B cell (primary cell): ENCODE data around the gene KIRREL3. TPM values are rescaled to one million over a fixed set of nuclear protein-coding genes. Genes with fewer than 3 reads are reported as not detected.

Source experiments
- ATAC-seq: fragments of 200-7000 bp; cut with Tn5 transposase; one replicate; pipeline ENCODE4 v1.10.0; 2021; ENCODE audit warnings: low read depth, mild to moderate bottlenecking, moderate number of reproducible peaks, moderate library complexity
- CTCF ChIA-PET: fragments of 350-600 bp; sonication (Branson Sonifier 250); formaldehyde crosslinking; loops from one replicate; lab custom pipeline; 2021; ENCODE audit warnings: antibody characterized with exemption, inconsistent platforms; lab: Charles Lee
- POLR2A ChIA-PET: fragments of 350-600 bp; sonication (Branson Sonifier 250); formaldehyde crosslinking; loops from one replicate; lab custom pipeline; 2021; ENCODE audit warnings: antibody characterized with exemption; lab: Charles Lee
- DNase-seq: peaks from one replicate; pipeline ENCODE4 v3.0.0; 2013
- H2AFZ ChIP-seq: 2 replicates; pipeline ENCODE4 v1.6.1; 2012; ENCODE audit warnings: mild to moderate bottlenecking, low read depth, low read length; ENCODE audit not compliant: insufficient read depth, poor library complexity, severe bottlenecking
- H3K27ac ChIP-seq, 2 donors: 1 replicate in 1 of 2; 2 replicates in 1 of 2; pipeline ENCODE4 v1.5.1; 2012 to 2013; ENCODE audit warnings: low read length in 2 of 2, mild to moderate bottlenecking in 2 of 2, moderate library complexity in 1 of 2
- H3K27me3 ChIP-seq, 4 experiments: fragments of 200-600 bp in 1 of 4; sonication (generic) in 1 of 4; replicated peaks in 1 of 4; 1 replicate in 2 of 4; 2 replicates in 2 of 4; pipeline versions ENCODE4 v1.6.1 to v1.7.0; 2013 to 2016; ENCODE audit warnings: low read length in 3 of 4, mild to moderate bottlenecking in 2 of 4, mixed read lengths in 1 of 4, moderate library complexity in 1 of 4; ENCODE audit not compliant: insufficient read depth in 4 of 4, control insufficient read depth in 3 of 4; ENCODE audit errors: control extremely low read depth in 1 of 4
- H3K36me3 ChIP-seq, 2 experiments: replicated peaks in 1 of 2; 1 replicate in 1 of 2; 2 replicates in 1 of 2; pipeline versions ENCODE4 v1.6.1 to v1.7.1; 2013; ENCODE audit warnings: low read length in 1 of 2; ENCODE audit not compliant: insufficient read depth in 2 of 2, control insufficient read depth in 1 of 2; ENCODE audit errors: control extremely low read depth in 1 of 2, extremely low read depth in 1 of 2
- H3K4me1 ChIP-seq, 2 donors: fragments of 200-600 bp in 1 of 2; sonication (generic) in 1 of 2; 1 replicate in 1 of 2; 2 replicates in 1 of 2; pipeline versions ENCODE4 v1.5.1 to v1.6.1; 2013 to 2017; ENCODE audit warnings: low read length in 2 of 2; ENCODE audit not compliant: control insufficient read depth in 2 of 2, insufficient read depth in 2 of 2
- H3K4me2 ChIP-seq: replicated peaks from 2 replicates; pipeline ENCODE3; 2012; ENCODE audit warnings: mild to moderate bottlenecking, low read depth, low read length; ENCODE audit not compliant: poor library complexity, severe bottlenecking
- H3K4me3 ChIP-seq, 5 experiments: fragments of 200-600 bp in 1 of 5; sonication (generic) in 1 of 5; 1 replicate in 3 of 5; 2 replicates in 2 of 5; pipeline versions ENCODE4 v1.5.1 to v1.7.0; 2011 to 2016; ENCODE audit warnings: low read length in 4 of 5, mild to moderate bottlenecking in 4 of 5, low read depth in 2 of 5, control low read depth in 1 of 5, moderate library complexity in 1 of 5; ENCODE audit not compliant: insufficient read depth in 1 of 5; ENCODE audit errors: control extremely low read depth in 1 of 5, extremely low read depth in 1 of 5
- H3K79me2 ChIP-seq: fragments of 200-600 bp; sonication (generic); one replicate; pipeline ENCODE4 v1.6.0; 2016; ENCODE audit warnings: low read length; ENCODE audit not compliant: control insufficient read depth, insufficient read depth
- H3K9ac ChIP-seq: fragments of 200-600 bp; sonication (generic); 2 replicates; pipeline ENCODE4 v1.6.1; 2017; ENCODE audit warnings: mild to moderate bottlenecking, low read length, moderate library complexity
- H3K9me3 ChIP-seq, 3 donors: one replicate each; pipeline versions ENCODE4 v1.6.1 to v1.7.1; 2013; ENCODE audit warnings: low read length in 2 of 3; ENCODE audit not compliant: control insufficient read depth in 2 of 3, insufficient read depth in 1 of 3; ENCODE audit errors: control extremely low read depth in 1 of 3
- H4K20me1 ChIP-seq: 2 replicates; pipeline ENCODE4 v1.6.0; 2012; ENCODE audit warnings: mild to moderate bottlenecking, low read length; ENCODE audit not compliant: insufficient read depth, control insufficient read depth, poor library complexity, severe bottlenecking
- H3K27ac Mint-ChIP-seq: one replicate; pipeline ENCODE4 v1.8.0; 2021; ENCODE audit warnings: mixed read lengths
- H3K27me3 Mint-ChIP-seq: one replicate; pipeline ENCODE4 v1.8.0; 2021; ENCODE audit warnings: mixed read lengths
- H3K4me1 Mint-ChIP-seq: one replicate; pipeline ENCODE4 v1.8.0; 2021; ENCODE audit warnings: mixed read lengths
- H3K4me3 Mint-ChIP-seq: one replicate; pipeline ENCODE4 v1.8.0; 2021; ENCODE audit warnings: mixed read lengths
- H3K9me3 Mint-ChIP-seq: one replicate; pipeline ENCODE4 v1.8.0; 2022; ENCODE audit warnings: mixed read lengths; ENCODE audit not compliant: insufficient read depth
- EZH2 ChIP-seq: IDR thresholded peaks from 2 replicates; pipeline ENCODE4 v1.6.1; 2012; ENCODE audit warnings: borderline replicate concordance, low read depth, mild to moderate bottlenecking, moderate library complexity, low read length; ENCODE audit not compliant: insufficient read depth, poor library complexity, severe bottlenecking
- WGBS: methylation state at CpG from one replicate; pipeline ENCODE4 v1.1.5; 2013; ENCODE audit warnings: missing lambda C conversion rate; ENCODE audit not compliant: insufficient coverage; 5-methylcytosine and 5-hydroxymethylcytosine counted together
- intact Hi-C: fragments of 100-400 bp; cut with micrococcal nuclease; formaldehyde crosslinking; loops from one replicate; pipeline ENCODE4 v1.10.0; 2022
- polyA plus RNA-seq: library from polyadenylated mRNA; depleted of rRNA; stranded (reverse); fragments of >200 nt; gene quantifications from 2 replicates; pipeline ENCODE4 v1.2.3, GENCODE V29; 2012
- total RNA-seq, 2 donors: library from RNA; stranded (reverse); fragments of 120-200 nt in 1 of 2; gene quantifications; 1 replicate in 1 of 2; 2 replicates in 1 of 2; pipeline versions ENCODE4 v1.2.3 to v1.2.4, GENCODE V29; 2013 to 2022
- TF ChIP-seq, protein P1 (sequence below): fragments of 200-600 bp; IDR thresholded peaks from one replicate; pipeline ENCODE4 v1.8.0; 2022; ENCODE audit warnings: antibody characterized with exemption, mild to moderate bottlenecking

Gene KIRREL3
- total and polyA plus RNA-seq, 2 donors (not counting 1 experiment from before 2014, with no cell fraction given): not detected

DNA sequence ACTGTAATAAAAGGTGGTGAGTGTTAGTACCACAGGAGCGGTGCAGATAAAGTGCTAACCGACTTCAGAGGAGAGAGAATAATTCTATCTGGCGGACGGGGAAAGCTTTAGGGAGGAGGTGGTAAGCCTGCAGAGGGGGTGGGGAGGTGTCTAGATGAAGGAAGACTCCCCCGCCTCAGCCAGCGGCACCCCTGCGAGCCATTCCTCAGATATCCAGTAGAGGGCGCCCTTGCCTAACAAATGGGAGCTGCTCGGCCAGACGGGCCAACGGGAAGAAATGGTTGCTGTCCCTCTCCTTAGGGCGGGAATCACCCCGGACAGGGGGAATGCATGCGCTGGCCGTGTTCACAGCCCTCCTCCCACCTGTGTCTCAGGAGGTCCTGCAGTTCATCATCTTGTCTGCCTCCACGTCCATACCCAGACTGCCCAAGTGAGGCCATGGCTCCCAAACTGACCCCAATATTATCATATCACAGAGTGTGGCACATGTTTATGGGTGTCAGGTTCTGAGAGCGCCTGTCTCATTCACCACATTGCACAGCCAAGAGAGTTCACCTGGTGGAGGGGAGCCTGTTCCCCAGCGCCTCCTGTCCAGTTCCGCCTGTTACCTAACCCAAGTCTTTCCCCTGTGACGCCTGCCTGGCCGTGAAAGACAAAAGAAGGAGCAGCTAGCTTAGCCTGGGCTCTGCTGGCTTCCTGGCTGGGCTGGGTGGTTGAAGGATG is 559.6 kb downstream of the KIRREL3 start:
- H3K79me2 ChIP-seq: no peaks in the 10 kb centered on the region
- H3K27me3 ChIP-seq: peaks cover 0 to 16% (median 3%) of the 10 kb centered on the region in 4 experiments
- DNase-seq: peak; percentile 77
- POLR2A ChIA-PET: interaction anchor here (1.1 kb wide), 1 partner anchor 40 kb away, joined by 3 read pairs; no protein-coding TSS in a partner anchor
- Mint-ChIP-seq H3K4me3 (no peak overlapping the region), H3K4me1 (peaks cover 2% of the 10 kb centered on the region), H3K9me3 (no peaks in the 10 kb centered on the region), H3K27ac (no peak overlapping the region), H3K27me3 (peaks cover 14% of the 10 kb centered on the region)
- H4K20me1 ChIP-seq: no peaks in the 10 kb centered on the region
- H3K4me1 ChIP-seq: peaks cover 0 to 5% of the 10 kb centered on the region in 2 donors
- intact Hi-C loops: loop anchor here (1.0 to 5.0 kb wide), 3 partner anchors 39 to 1591 kb away; no protein-coding TSS in a partner anchor
- CTCF ChIA-PET: interaction anchor here (0.6 to 9.4 kb wide), 17 partner anchors 8 to 1717 kb away, joined by 3 to 159 read pairs (median 4); no protein-coding TSS in a partner anchor
- no peak for TF ChIP-seq EZH2
- TF ChIP-seq, protein P1, sequence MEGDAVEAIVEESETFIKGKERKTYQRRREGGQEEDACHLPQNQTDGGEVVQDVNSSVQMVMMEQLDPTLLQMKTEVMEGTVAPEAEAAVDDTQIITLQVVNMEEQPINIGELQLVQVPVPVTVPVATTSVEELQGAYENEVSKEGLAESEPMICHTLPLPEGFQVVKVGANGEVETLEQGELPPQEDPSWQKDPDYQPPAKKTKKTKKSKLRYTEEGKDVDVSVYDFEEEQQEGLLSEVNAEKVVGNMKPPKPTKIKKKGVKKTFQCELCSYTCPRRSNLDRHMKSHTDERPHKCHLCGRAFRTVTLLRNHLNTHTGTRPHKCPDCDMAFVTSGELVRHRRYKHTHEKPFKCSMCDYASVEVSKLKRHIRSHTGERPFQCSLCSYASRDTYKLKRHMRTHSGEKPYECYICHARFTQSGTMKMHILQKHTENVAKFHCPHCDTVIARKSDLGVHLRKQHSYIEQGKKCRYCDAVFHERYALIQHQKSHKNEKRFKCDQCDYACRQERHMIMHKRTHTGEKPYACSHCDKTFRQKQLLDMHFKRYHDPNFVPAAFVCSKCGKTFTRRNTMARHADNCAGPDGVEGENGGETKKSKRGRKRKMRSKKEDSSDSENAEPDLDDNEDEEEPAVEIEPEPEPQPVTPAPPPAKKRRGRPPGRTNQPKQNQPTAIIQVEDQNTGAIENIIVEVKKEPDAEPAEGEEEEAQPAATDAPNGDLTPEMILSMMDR: peak; percentile 94
- no peak overlapping the region for H3K27ac ChIP-seq
- no peak overlapping the region for H2AFZ ChIP-seq
- ATAC-seq: peak; percentile 69
- 21% methylated on average over 17 of the region's 21 CpGs for WGBS
- H3K4me2 ChIP-seq: peak overlapping the region; percentile 41
- H3K36me3 ChIP-seq: no peaks in the 10 kb centered on the region
- no peak overlapping the region for H3K9ac ChIP-seq
- H3K9me3 ChIP-seq: no peaks in the 10 kb centered on the region
- no peak overlapping the region for H3K4me3 ChIP-seq

DNA sequence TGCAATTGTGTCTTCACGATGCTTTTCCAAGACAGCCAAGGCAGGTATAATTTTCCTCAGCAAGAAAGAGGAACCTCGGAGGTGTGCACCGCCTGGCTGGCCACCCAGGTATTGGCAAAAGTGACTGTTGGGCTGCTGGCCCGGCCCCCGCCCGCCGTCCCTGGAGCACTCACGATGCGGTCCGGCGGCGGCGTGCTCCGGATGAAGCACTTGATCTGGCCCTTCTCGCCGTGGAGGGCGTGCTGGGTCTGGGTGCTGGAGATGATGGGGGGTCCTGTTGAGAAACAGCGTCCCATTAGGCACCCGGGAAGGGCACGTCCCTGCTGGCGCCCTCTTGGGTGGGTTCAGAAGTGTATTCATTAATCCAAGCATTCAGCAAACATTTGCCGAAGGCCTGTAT is 560.3 kb downstream of the KIRREL3 start:
- H3K9me3 ChIP-seq: no peaks in the 10 kb centered on the region
- no peak overlapping the region for H3K27ac Mint-ChIP-seq
- no peak overlapping the region for H3K4me2 ChIP-seq
- H3K9ac ChIP-seq: no peak overlapping the region
- H3K4me3 Mint-ChIP-seq: no peak overlapping the region
- no peaks in the 10 kb centered on the region for H3K9me3 Mint-ChIP-seq
- no peaks in the 10 kb centered on the region for H3K36me3 ChIP-seq
- no peak overlapping the region for H2AFZ ChIP-seq
- intact Hi-C loops: loop anchor here (5.0 kb wide), 2 partner anchors 1052 to 1592 kb away; no protein-coding TSS in a partner anchor
- no peak overlapping the region for H3K27ac ChIP-seq
- no peak for DNase-seq
- 85% methylated on average over 21 of the region's 22 CpGs for WGBS
- H3K4me1 ChIP-seq: peaks cover 0 to 5% of the 10 kb centered on the region in 2 donors
- H3K79me2 ChIP-seq: no peaks in the 10 kb centered on the region
- TF ChIP-seq EZH2: no peak
- TF ChIP-seq, protein P1: no peak
- ChIA-PET POLR2A (no interaction called here), CTCF (interaction anchor here (0.6 to 9.4 kb wide), 14 partner anchors 9 to 1717 kb away, joined by 3 to 159 read pairs (median 4); no protein-coding TSS in a partner anchor)
- H3K27me3 ChIP-seq: peaks cover 0 to 16% (median 3%) of the 10 kb centered on the region in 4 experiments
- no peaks in the 10 kb centered on the region for H4K20me1 ChIP-seq
- ATAC-seq: no peak
- no peak overlapping the region for H3K4me3 ChIP-seq
- H3K27me3 Mint-ChIP-seq: peaks cover 14% of the 10 kb centered on the region
- peaks cover 2% of the 10 kb centered on the region for H3K4me1 Mint-ChIP-seq
